RWPE2 (cell line): ENCODE results near the gene ARHGEF38.
A peak's percentile ranks its signal among the peaks of the same experiment; 100 is the strongest.
"Not testable (repeated sequence)": the region's sequence is repeated elsewhere in the genome, so short reads cannot be mapped to it uniquely, and the experiment has no call there.

ENCODE experiments used
- ATAC-seq: fragments of 200-7000 bp; cut with Tn5 transposase; 3 replicates; pipeline ENCODE4 v1.9.1; 2021; ENCODE audit warnings: low read depth
- DNase-seq: peaks from one replicate; pipeline ENCODE4 v3.0.0-alpha.2; 2020; ENCODE audit warnings: low spot score
- H3K27ac ChIP-seq: fragments of 450-650 bp; 2 replicates; pipeline ENCODE4 v1.5.1; 2017; ENCODE audit warnings: mild to moderate bottlenecking; ENCODE audit not compliant: poor library complexity, severe bottlenecking
- H3K27me3 ChIP-seq: fragments of 250-450 bp; sonication (Bioruptor Pico); 2 replicates; pipeline ENCODE4 v1.5.1; 2021; ENCODE audit warnings: mild to moderate bottlenecking, moderate library complexity; ENCODE audit not compliant: insufficient read depth, poor library complexity, severe bottlenecking
- H3K36me3 ChIP-seq: fragments of 250-450 bp; sonication (Bioruptor Pico); 2 replicates; pipeline ENCODE4 v1.5.1; 2020; ENCODE audit warnings: low read depth, mild to moderate bottlenecking, moderate library complexity
- H3K4me1 ChIP-seq: fragments of 250-450 bp; sonication (Bioruptor Pico); 2 replicates; pipeline ENCODE4 v1.5.1; 2021; ENCODE audit warnings: mild to moderate bottlenecking, moderate library complexity; ENCODE audit not compliant: insufficient read depth, poor library complexity, severe bottlenecking
- H3K4me3 ChIP-seq: fragments of 250-450 bp; sonication (Bioruptor Pico); 2 replicates; pipeline ENCODE4 v1.5.1; 2021; ENCODE audit warnings: mild to moderate bottlenecking, moderate library complexity; ENCODE audit not compliant: severe bottlenecking
- H3K9me3 ChIP-seq: fragments of 250-450 bp; sonication (Bioruptor Pico); 2 replicates; pipeline ENCODE4 v1.5.1; 2021; ENCODE audit warnings: mild to moderate bottlenecking, moderate library complexity; ENCODE audit not compliant: severe bottlenecking
- TF ChIP-seq, protein P1 (sequence below): fragments of 450-650 bp; IDR thresholded peaks from one replicate; pipeline ENCODE4 v1.5.1; 2017; ENCODE audit warnings: mild to moderate bottlenecking, moderate library complexity; ENCODE audit not compliant: poor library complexity, severe bottlenecking

ARHGEF38 gene

DNA sequence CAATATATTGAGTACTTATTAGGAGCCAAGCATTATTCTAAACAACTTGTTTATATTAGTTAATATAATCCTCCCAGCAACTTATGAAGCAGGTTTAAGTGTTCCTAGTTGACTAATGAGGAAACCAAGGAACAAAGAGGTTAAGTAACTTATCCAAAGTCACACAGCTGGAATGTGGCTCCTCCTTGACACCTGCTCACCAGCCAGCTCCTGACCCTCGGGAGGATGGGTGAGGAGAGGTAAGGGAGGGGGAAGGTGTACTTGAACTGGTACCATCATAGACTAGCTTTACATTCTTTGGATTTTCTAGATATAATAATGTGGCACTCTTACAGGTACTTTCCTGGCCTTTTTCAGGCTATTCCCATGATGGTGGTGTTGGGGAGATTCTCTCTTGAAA, 50.7 kb downstream of the ARHGEF38 start:
- H3K27ac ChIP-seq, result no peak overlapping the region
- TF ChIP-seq, protein P1, sequence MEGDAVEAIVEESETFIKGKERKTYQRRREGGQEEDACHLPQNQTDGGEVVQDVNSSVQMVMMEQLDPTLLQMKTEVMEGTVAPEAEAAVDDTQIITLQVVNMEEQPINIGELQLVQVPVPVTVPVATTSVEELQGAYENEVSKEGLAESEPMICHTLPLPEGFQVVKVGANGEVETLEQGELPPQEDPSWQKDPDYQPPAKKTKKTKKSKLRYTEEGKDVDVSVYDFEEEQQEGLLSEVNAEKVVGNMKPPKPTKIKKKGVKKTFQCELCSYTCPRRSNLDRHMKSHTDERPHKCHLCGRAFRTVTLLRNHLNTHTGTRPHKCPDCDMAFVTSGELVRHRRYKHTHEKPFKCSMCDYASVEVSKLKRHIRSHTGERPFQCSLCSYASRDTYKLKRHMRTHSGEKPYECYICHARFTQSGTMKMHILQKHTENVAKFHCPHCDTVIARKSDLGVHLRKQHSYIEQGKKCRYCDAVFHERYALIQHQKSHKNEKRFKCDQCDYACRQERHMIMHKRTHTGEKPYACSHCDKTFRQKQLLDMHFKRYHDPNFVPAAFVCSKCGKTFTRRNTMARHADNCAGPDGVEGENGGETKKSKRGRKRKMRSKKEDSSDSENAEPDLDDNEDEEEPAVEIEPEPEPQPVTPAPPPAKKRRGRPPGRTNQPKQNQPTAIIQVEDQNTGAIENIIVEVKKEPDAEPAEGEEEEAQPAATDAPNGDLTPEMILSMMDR, result no peak
- no peaks in the 10 kb centered on the region for H3K27me3 ChIP-seq
- DNase-seq, result no peak
- H3K4me1 ChIP-seq, result peaks cover 6% of the 10 kb centered on the region
- H3K9me3 ChIP-seq, result no peaks in the 10 kb centered on the region
- no peaks in the 10 kb centered on the region for H3K36me3 ChIP-seq
- ATAC-seq, result no peak
- no peak overlapping the region for H3K4me3 ChIP-seq

DNA sequence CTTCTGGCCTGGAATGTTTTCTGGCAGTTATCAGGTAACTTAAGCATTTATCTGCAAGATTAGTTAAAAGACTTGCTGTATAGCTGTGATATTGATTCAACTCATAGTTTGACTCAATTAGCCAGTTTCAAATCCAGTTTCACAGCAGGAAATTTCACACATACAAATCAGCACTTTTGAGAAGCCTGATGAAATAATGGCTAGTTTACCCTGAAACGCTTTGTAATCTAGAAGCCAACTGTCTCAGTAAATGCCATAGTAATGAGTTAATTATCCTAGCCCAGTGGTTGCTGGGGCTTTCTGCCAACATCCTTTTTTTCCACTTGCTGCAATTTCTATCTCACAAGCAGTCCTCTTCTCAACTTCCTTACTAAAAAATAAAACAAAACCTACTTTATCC, 53.1 kb downstream of the ARHGEF38 start:
- Histone ChIP-seq H3K4me3 (no peak overlapping the region), H3K4me1 (peaks cover 6% of the 10 kb centered on the region)
- peak; percentile 35; the same call in 2 of the 3 replicates for ATAC-seq

DNA sequence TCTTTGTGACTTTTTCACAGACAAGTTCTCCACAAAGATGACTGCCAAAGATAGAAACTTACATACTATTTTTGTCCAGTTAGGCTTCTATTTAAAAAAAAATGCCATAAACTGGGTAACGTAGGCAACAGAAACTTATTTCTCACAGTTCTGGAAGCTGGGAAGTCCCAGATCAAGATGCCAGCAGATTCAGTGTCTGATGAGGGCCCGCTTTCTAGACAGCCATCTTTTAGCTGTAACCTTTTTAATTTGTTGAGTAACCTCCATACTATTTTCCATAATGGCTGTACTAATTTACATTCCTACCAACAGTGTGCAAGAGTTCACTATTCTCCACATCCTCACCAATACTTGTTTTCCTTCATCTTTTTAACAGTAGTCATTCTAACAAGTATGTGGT, 55.5 kb downstream of the ARHGEF38 start:
- H3K36me3 ChIP-seq, result no peaks in the 10 kb centered on the region
- H3K27me3 ChIP-seq, result no peaks in the 10 kb centered on the region
- no peaks in the 10 kb centered on the region for H3K9me3 ChIP-seq
- ATAC-seq (no peak), DNase-seq (no peak)
- H3K4me3 ChIP-seq, result no peak overlapping the region
- peaks cover 6% of the 10 kb centered on the region for H3K4me1 ChIP-seq
- H3K27ac ChIP-seq, result no peak overlapping the region
- TF ChIP-seq, protein P1, result no peak

More for the DNA sequence above, 53.1 kb downstream of the ARHGEF38 start:
- no peaks in the 10 kb centered on the region for H3K36me3 ChIP-seq
- no peak overlapping the region for H3K27ac ChIP-seq
- H3K27me3 ChIP-seq, result no peaks in the 10 kb centered on the region
- TF ChIP-seq, protein P1, result no peak
- no peaks in the 10 kb centered on the region for H3K9me3 ChIP-seq
- DNase-seq, result no peak

DNA sequence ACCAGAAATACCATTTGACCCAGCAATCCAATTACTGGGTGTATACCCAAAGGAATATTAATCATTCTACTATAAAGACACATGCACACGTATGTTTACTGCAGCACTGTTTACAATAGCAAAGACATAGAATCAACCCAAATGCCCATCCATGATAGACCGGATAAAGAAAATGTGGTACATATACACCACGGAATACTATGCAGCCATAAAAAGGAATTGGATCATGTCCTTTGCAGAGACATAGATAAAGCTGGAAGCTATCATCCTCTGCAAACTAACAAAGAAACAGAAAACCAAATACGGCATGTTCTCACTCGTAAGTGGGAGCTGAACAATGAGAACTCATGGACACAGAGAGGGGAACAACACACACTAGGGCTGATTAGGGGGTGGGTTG, 57.4 kb downstream of the ARHGEF38 start:
- not testable (repeated sequence) for H3K4me3 ChIP-seq, H3K4me1 ChIP-seq, DNase-seq, H3K27me3 ChIP-seq, ATAC-seq, H3K36me3 ChIP-seq, H3K9me3 ChIP-seq, H3K27ac ChIP-seq

DNA sequence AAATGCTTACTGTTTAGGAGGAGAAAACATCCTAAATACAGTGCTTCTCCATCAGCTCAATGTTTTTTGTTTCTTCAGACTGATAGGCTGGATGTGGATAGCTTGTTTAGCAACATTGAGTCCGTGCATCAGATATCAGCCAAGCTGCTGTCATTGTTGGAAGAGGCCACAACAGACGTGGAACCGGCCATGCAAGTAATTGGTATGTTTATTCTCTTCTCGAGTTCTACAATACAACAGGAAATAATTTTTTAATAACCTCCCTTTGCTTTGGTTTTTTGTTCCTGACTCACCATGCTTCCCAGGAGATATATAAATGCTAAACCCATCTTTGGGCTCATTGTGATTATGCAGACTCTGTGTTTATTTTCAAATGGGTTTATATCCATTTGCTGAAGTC, 60.9 kb downstream of the ARHGEF38 start:
- H3K27me3 ChIP-seq, result no peaks in the 10 kb centered on the region
- H3K27ac ChIP-seq, result no peak overlapping the region
- no peaks in the 10 kb centered on the region for H3K36me3 ChIP-seq
- no peak overlapping the region for H3K4me3 ChIP-seq
- TF ChIP-seq, protein P1, result no peak
- ATAC-seq (no peak), DNase-seq (no peak)
- H3K4me1 ChIP-seq, result no peaks in the 10 kb centered on the region
- no peaks in the 10 kb centered on the region for H3K9me3 ChIP-seq
